RWPE2 (cell line): Measurements from ENCODE around the gene PPM1H.

Source experiments
- ATAC-seq: fragments of 200-7000 bp; cut with Tn5 transposase; 3 replicates; pipeline ENCODE4 v1.9.1; 2021; ENCODE audit warnings: low read depth
- DNase-seq: peaks from one replicate; pipeline ENCODE4 v3.0.0-alpha.2; 2020; ENCODE audit warnings: low spot score
- H3K27ac ChIP-seq: fragments of 450-650 bp; 2 replicates; pipeline ENCODE4 v1.5.1; 2017; ENCODE audit warnings: mild to moderate bottlenecking; ENCODE audit not compliant: poor library complexity, severe bottlenecking
- H3K27me3 ChIP-seq: fragments of 250-450 bp; sonication (Bioruptor Pico); 2 replicates; pipeline ENCODE4 v1.5.1; 2021; ENCODE audit warnings: mild to moderate bottlenecking, moderate library complexity; ENCODE audit not compliant: insufficient read depth, poor library complexity, severe bottlenecking
- H3K36me3 ChIP-seq: fragments of 250-450 bp; sonication (Bioruptor Pico); 2 replicates; pipeline ENCODE4 v1.5.1; 2020; ENCODE audit warnings: low read depth, mild to moderate bottlenecking, moderate library complexity
- H3K4me1 ChIP-seq: fragments of 250-450 bp; sonication (Bioruptor Pico); 2 replicates; pipeline ENCODE4 v1.5.1; 2021; ENCODE audit warnings: mild to moderate bottlenecking, moderate library complexity; ENCODE audit not compliant: insufficient read depth, poor library complexity, severe bottlenecking
- H3K4me3 ChIP-seq: fragments of 250-450 bp; sonication (Bioruptor Pico); 2 replicates; pipeline ENCODE4 v1.5.1; 2021; ENCODE audit warnings: mild to moderate bottlenecking, moderate library complexity; ENCODE audit not compliant: severe bottlenecking
- H3K9me3 ChIP-seq: fragments of 250-450 bp; sonication (Bioruptor Pico); 2 replicates; pipeline ENCODE4 v1.5.1; 2021; ENCODE audit warnings: mild to moderate bottlenecking, moderate library complexity; ENCODE audit not compliant: severe bottlenecking
- CTCF ChIP-seq: fragments of 450-650 bp; IDR thresholded peaks from one replicate; pipeline ENCODE4 v1.5.1; 2017; ENCODE audit warnings: mild to moderate bottlenecking, moderate library complexity; ENCODE audit not compliant: poor library complexity, severe bottlenecking

Gene PPM1H

GRCh38 chr12:62903151-62903550 is 31.8 kb downstream of the PPM1H start:
- no peak overlapping the region for H3K27ac ChIP-seq

GRCh38 chr12:62900686-62901272 is 34.2 kb downstream of the PPM1H start:
- Histone ChIP-seq H3K27ac (no peak overlapping the region), H3K9me3 (no peaks in the 10 kb centered on the region), H3K4me3 (no peak overlapping the region), H3K27me3 (peaks cover 12% of the 10 kb centered on the region), H3K36me3 (no peaks in the 10 kb centered on the region), H3K4me1 (no peaks in the 10 kb centered on the region)
- peak; percentile 36; the same call in 1 of the 3 replicates for ATAC-seq
- no peak for DNase-seq
- no peak for TF ChIP-seq CTCF

More at GRCh38 chr12:62903151-62903550, 31.8 kb downstream of the PPM1H start:
- no peaks in the 10 kb centered on the region for H3K4me1 ChIP-seq
- ATAC-seq (no peak), DNase-seq (no peak)
- peaks cover 20% of the 10 kb centered on the region for H3K27me3 ChIP-seq
- H3K4me3 ChIP-seq, result no peak overlapping the region
- TF ChIP-seq CTCF, result no peak
- H3K36me3 ChIP-seq, result no peaks in the 10 kb centered on the region
- no peaks in the 10 kb centered on the region for H3K9me3 ChIP-seq

GRCh38 chr12:62899568-62900390 is 35.2 kb downstream of the PPM1H start:
- no peaks in the 10 kb centered on the region for H3K4me1 ChIP-seq
- H3K27me3 ChIP-seq, result peaks cover 3% of the 10 kb centered on the region
- TF ChIP-seq CTCF, result no peak
- no peaks in the 10 kb centered on the region for H3K36me3 ChIP-seq
- H3K9me3 ChIP-seq, result no peaks in the 10 kb centered on the region
- H3K27ac ChIP-seq, result no peak overlapping the region
- no peak for DNase-seq
- ATAC-seq, result no peak
- no peak overlapping the region for H3K4me3 ChIP-seq

- Histone ChIP-seq H3K4me3 (no peak overlapping the region), H3K27ac (no peak overlapping the region), H3K9me3 (no peaks in the 10 kb centered on the region), H3K27me3 (no peaks in the 10 kb centered on the region), H3K4me1 (no peaks in the 10 kb centered on the region), H3K36me3 (no peaks in the 10 kb centered on the region)
- no peak for TF ChIP-seq CTCF
- ATAC-seq (no peak; the same call in 2 of the 3 replicates), DNase-seq (no peak)
Measured at GRCh38 chr12:62898526-62898925, 36.4 kb downstream of the PPM1H start.
